DND-41 (cell line): Measurements from ENCODE around the gene PABPC1L.

Experiments
- EZH2 ChIP-seq: IDR thresholded peaks from 3 replicates; pipeline ENCODE4 v1.6.1; 2012; ENCODE audit warnings: borderline replicate concordance, low read depth, mild to moderate bottlenecking, moderate library complexity, low read length, inconsistent platforms; ENCODE audit not compliant: severe bottlenecking
- TF ChIP-seq, protein P1 (sequence below): IDR thresholded peaks from 2 replicates; pipeline ENCODE4 v1.5.1; 2012; ENCODE audit warnings: borderline replicate concordance, low read length, moderate library complexity, mild to moderate bottlenecking; ENCODE audit not compliant: poor library complexity, severe bottlenecking; ENCODE audit errors: extremely low read depth

DNA sequence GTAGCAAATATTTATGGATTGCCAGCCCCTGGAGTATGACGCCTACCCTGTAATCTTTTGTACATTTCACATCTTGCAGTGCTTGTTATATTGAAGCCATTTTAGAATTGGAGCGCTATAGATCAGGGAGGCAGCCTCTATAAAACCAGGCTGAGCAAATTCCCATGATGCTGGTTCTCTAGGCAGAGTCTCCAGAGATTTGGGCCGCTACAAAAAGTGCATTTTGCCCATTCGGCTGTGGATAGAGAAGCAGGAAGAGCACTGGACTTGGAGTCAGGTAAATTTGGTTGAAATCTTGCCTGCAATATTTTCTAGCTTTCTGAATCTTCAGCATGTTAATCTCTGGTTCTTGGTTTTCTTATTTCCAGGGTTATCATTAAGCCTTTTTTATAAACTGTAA, 22.4 kb upstream of the PABPC1L start:
- TF ChIP-seq, protein P1, sequence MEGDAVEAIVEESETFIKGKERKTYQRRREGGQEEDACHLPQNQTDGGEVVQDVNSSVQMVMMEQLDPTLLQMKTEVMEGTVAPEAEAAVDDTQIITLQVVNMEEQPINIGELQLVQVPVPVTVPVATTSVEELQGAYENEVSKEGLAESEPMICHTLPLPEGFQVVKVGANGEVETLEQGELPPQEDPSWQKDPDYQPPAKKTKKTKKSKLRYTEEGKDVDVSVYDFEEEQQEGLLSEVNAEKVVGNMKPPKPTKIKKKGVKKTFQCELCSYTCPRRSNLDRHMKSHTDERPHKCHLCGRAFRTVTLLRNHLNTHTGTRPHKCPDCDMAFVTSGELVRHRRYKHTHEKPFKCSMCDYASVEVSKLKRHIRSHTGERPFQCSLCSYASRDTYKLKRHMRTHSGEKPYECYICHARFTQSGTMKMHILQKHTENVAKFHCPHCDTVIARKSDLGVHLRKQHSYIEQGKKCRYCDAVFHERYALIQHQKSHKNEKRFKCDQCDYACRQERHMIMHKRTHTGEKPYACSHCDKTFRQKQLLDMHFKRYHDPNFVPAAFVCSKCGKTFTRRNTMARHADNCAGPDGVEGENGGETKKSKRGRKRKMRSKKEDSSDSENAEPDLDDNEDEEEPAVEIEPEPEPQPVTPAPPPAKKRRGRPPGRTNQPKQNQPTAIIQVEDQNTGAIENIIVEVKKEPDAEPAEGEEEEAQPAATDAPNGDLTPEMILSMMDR, result no peak
- no peak for TF ChIP-seq EZH2
